AG04450 (cell line): ENCODE results near the gene ATP6V1G3. TPM values are rescaled to one million over a fixed set of nuclear protein-coding genes. Genes with fewer than 3 reads are reported as not detected.

Experiments
- CTCF ChIA-PET: fragments of 300-600, 350-600 bp; formaldehyde crosslinking; extraction: SDS; loops from one replicate; lab custom pipeline; 2022; ENCODE audit warnings: antibody characterized with exemption, inconsistent platforms; lab: Charles Lee
- POLR2A ChIA-PET: fragments of 350-600 bp; formaldehyde crosslinking; extraction: SDS; loops from one replicate; lab custom pipeline; 2021; ENCODE audit warnings: antibody characterized with exemption, inconsistent platforms; lab: Yijun Ruan, JAX
- DNase-seq: peaks from one replicate; pipeline ENCODE4 v3.0.0-alpha.2; 2011; ENCODE audit warnings: low read depth, low spot score
- H3K27ac ChIP-seq: one replicate; pipeline ENCODE4 v1.5.1; 2012; ENCODE audit warnings: low read depth, low read length, control low read depth
- H3K27me3 ChIP-seq: one replicate; pipeline ENCODE4 v1.6.0; 2012; ENCODE audit warnings: low read length; ENCODE audit not compliant: control insufficient read depth, insufficient read depth
- H3K4me3 ChIP-seq: 2 replicates; pipeline ENCODE4 v1.5.1; 2011; ENCODE audit warnings: mild to moderate bottlenecking, low read depth, low read length, control low read depth
- H3K9me3 ChIP-seq: 2 replicates; pipeline ENCODE4 v1.5.1; 2012; ENCODE audit warnings: low read length; ENCODE audit not compliant: control insufficient read depth, insufficient read depth
- CTCF ChIP-seq: IDR thresholded peaks from 2 replicates; pipeline ENCODE4 v1.5.1; 2011; ENCODE audit warnings: low read depth, low read length, control low read depth, inconsistent platforms
- polyA plus RNA-seq: library from polyadenylated mRNA; depleted of rRNA; stranded (reverse); fragments of >200 nt; gene quantifications from 2 replicates; pipeline ENCODE4 v1.2.3, GENCODE V29; 2011

The ATP6V1G3 gene
- polyA plus RNA-seq, 1 experiment, result not detected

DNA sequence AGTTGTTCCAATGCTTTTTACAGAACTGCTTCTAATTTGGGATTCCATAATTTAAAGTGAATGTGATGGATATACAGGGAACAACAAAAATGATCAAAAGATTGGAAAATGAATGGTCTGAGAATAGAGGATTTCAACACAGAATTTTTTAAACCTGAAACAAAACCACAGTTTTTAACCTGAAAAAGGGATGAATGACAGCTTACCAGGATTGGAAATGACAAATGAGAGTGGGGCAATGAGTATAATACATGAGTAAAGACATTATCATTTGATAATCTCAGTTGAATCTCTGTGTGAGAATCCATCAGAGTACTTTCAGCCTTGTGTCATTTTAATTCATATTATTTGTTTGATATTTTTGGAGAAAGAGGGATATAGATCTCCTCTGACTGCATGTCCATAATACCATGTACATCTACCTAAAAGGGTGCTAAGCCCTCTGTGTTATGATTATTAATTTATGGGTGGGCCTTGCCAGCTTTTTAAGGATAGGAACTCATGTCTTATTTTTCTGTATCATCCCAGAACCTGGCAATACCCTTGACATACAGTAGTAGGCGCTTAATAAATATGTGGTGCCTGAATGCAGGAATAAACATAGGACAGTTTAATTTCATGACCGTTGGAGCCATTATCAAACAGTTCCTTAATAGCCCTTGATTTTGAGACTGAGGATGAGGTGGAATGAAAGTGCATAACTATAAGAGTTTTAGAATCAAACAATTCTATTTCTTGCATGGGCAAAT is 12.4 kb upstream of the ATP6V1G3 start:
- Histone ChIP-seq H3K27me3 (no peaks in the 10 kb centered on the region), H3K4me3 (no peak overlapping the region), H3K9me3 (no peaks in the 10 kb centered on the region), H3K27ac (no peak overlapping the region)
- no peak for DNase-seq
- CTCF ChIA-PET, result no interaction called here
- no peak for TF ChIP-seq CTCF
- POLR2A ChIA-PET, result no interaction called here

- TF ChIP-seq CTCF, result no peak
- Histone ChIP-seq H3K9me3 (no peaks in the 10 kb centered on the region), H3K27me3 (no peaks in the 10 kb centered on the region), H3K27ac (no peak overlapping the region), H3K4me3 (no peak overlapping the region)
- POLR2A ChIA-PET, result no interaction called here
- no peak for DNase-seq
- CTCF ChIA-PET, result no interaction called here
These were observed 10.6 kb upstream of the ATP6V1G3 start for GRCh38 chr1:198550941-198551524.

GRCh38 chr1:198549866-198550265 is 9.4 kb upstream of the ATP6V1G3 start:
- Histone ChIP-seq H3K4me3 (no peak overlapping the region), H3K9me3 (no peaks in the 10 kb centered on the region), H3K27me3 (no peaks in the 10 kb centered on the region), H3K27ac (no peak overlapping the region)
- no peak for DNase-seq
- CTCF ChIA-PET, result no interaction called here
- POLR2A ChIA-PET, result no interaction called here
- TF ChIP-seq CTCF, result no peak

DNA sequence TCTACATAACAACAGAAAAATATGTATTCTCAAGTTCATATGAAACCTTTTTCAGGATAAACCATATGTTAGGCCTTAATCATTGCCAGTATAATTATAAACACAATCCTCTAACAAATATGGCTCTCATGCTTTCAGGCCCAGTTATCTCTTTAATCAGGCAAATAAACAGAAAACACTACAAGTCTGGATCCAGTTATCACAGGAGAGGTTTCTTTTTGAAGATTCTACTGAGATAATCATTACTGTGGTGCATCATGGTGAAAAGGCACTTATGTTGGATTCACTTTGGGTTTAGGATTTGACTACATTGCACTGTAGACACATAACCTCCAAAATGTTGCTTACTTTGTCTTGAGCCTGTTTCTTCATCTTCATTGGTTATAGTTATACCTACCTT is 8.4 kb upstream of the ATP6V1G3 start:
- no peak overlapping the region for H3K4me3 ChIP-seq
- ChIA-PET POLR2A (no interaction called here), CTCF (no interaction called here)
- no peak for DNase-seq
- no peaks in the 10 kb centered on the region for H3K9me3 ChIP-seq
- no peak for TF ChIP-seq CTCF
- H3K27ac ChIP-seq, result no peak overlapping the region
- H3K27me3 ChIP-seq, result no peaks in the 10 kb centered on the region

DNA sequence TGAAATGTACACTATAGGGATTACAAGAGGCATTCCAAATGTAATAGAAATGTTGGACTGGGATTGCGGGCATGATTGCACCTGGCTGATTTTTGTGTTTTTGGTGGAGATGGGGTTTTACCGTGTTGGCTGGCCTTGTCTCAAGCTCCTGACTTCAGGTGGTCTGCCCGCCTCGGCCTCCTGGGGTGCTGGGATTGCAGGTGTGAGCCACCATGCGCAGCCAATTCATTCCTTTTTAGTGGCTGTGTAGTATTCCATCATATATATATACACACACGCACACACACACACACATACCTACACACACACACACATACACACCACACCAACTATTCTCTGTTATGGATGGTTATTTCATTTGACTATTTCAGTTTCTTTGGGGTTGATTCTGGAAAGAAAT is 4.7 kb upstream of the ATP6V1G3 start:
- CTCF ChIA-PET, result no interaction called here
- POLR2A ChIA-PET, result no interaction called here
- no peak overlapping the region for H3K4me3 ChIP-seq
- H3K27me3 ChIP-seq, result no peaks in the 10 kb centered on the region
- no peak for TF ChIP-seq CTCF
- no peak overlapping the region for H3K27ac ChIP-seq
- no peaks in the 10 kb centered on the region for H3K9me3 ChIP-seq
- no peak for DNase-seq
